ENCODE results near the gene PARD3B. TPM values are rescaled to one million over a fixed set of nuclear protein-coding genes. Genes with fewer than 3 reads are reported as not detected.

The PARD3B gene
- total RNA-seq, 1 donor from 2014 or later, result 29.7 TPM

DNA sequence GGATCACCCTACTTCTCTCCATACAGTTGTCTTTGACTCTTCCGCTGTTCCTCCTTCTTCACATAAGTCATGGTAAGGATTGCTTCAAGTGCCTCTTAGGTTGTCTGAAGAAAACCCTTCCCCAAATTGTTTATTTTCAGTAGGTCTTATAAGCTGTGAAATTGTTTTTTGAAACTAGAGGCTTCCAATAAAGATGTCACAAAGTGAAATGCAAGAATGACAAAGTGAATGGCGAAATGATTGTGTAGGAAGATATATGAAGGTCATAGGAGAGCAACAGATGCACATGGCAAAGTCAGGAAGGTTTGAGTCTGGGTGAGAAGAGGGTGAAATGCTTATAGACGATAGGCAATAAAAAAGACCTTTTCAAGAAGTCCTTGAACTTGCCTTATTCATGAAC, 548.8 kb downstream of the PARD3B start:
- Mint-ChIP-seq H3K4me3 (ENCODE audit: low read depth) (no peak overlapping the region), H3K4me1 (ENCODE audit: low read depth) (peaks cover 5% of the 10 kb centered on the region), H3K27me3 (no peaks in the 10 kb centered on the region), H3K27ac (no peak overlapping the region), H3K9me3 (ENCODE audit: low read depth) (no peaks in the 10 kb centered on the region), H3K36me3 (ENCODE audit: insufficient read depth) (peaks cover 1% of the 10 kb centered on the region)
- no peak for TF ChIP-seq CTCF (IDR thresholded peaks at IDR 0.05; ENCODE audit: unreplicated experiment)
- DNase-seq (ENCODE audit: low spot score, unreplicated experiment), result no peak

- no peak overlapping the region for H3K4me3 Mint-ChIP-seq (ENCODE audit: low read depth)
- peaks cover 13% of the 10 kb centered on the region for H3K4me1 Mint-ChIP-seq (ENCODE audit: low read depth)
- no peak overlapping the region for H3K27ac Mint-ChIP-seq
- no peak for DNase-seq (ENCODE audit: low spot score, unreplicated experiment)
- no peak for TF ChIP-seq CTCF (IDR thresholded peaks at IDR 0.05; ENCODE audit: unreplicated experiment)
- H3K27me3 Mint-ChIP-seq, result no peaks in the 10 kb centered on the region
- peaks cover 8% of the 10 kb centered on the region for H3K9me3 Mint-ChIP-seq (ENCODE audit: low read depth)
- peaks cover 8% of the 10 kb centered on the region for H3K36me3 Mint-ChIP-seq (ENCODE audit: insufficient read depth)
These were observed 558.4 kb downstream of the PARD3B start for GRCh38 chr2:205103699-205104098.

- H3K27ac Mint-ChIP-seq, result no peak overlapping the region
- H3K27me3 Mint-ChIP-seq, result no peaks in the 10 kb centered on the region
- H3K9me3 Mint-ChIP-seq (ENCODE audit: low read depth), result peaks cover 8% of the 10 kb centered on the region
- H3K36me3 Mint-ChIP-seq (ENCODE audit: insufficient read depth), result peaks cover 8% of the 10 kb centered on the region
- no peak for DNase-seq (ENCODE audit: low spot score, unreplicated experiment)
- no peak overlapping the region for H3K4me3 Mint-ChIP-seq (ENCODE audit: low read depth)
- peaks cover 13% of the 10 kb centered on the region for H3K4me1 Mint-ChIP-seq (ENCODE audit: low read depth)
- TF ChIP-seq CTCF (IDR thresholded peaks at IDR 0.05; ENCODE audit: unreplicated experiment), result no peak
These were observed 562.5 kb downstream of the PARD3B start for GRCh38 chr2:205107810-205108209.

GRCh38 chr2:205115511-205115910, 570.2 kb downstream of the PARD3B start:
- peaks cover 12% of the 10 kb centered on the region for H3K36me3 Mint-ChIP-seq (ENCODE audit: insufficient read depth)
- TF ChIP-seq CTCF (IDR thresholded peaks at IDR 0.05; ENCODE audit: unreplicated experiment), result no peak
- peaks cover 3% of the 10 kb centered on the region for H3K4me1 Mint-ChIP-seq (ENCODE audit: low read depth)
- no peaks in the 10 kb centered on the region for H3K27me3 Mint-ChIP-seq
- no peak overlapping the region for H3K4me3 Mint-ChIP-seq (ENCODE audit: low read depth)
- no peaks in the 10 kb centered on the region for H3K9me3 Mint-ChIP-seq (ENCODE audit: low read depth)
- no peak overlapping the region for H3K27ac Mint-ChIP-seq
- DNase-seq (ENCODE audit: low spot score, unreplicated experiment), result no peak

DNA sequence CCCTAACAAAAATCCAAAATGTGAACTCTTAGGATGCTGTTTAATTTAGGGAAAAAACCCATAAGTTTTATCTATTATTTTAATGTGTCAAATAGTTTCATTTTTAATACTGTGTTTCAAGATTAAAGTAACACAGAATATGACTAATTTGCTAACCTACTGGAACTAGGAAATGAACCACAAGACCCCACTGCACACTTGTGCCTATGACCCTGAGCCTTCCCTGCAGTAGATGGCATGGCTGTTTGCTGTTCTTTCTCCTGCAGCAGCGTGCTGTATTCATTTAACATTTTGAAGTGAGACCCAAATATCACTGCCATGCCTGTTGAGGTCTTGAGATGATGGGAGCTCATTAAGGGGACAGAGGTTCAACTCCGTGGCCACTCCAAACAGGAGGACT, 571.9 kb downstream of the PARD3B start:
- no peaks in the 10 kb centered on the region for H3K9me3 Mint-ChIP-seq (ENCODE audit: low read depth)
- no peak overlapping the region for H3K27ac Mint-ChIP-seq
- DNase-seq (ENCODE audit: low spot score, unreplicated experiment), result no peak
- H3K4me3 Mint-ChIP-seq (ENCODE audit: low read depth), result no peak overlapping the region
- peaks cover 3% of the 10 kb centered on the region for H3K4me1 Mint-ChIP-seq (ENCODE audit: low read depth)
- no peak for TF ChIP-seq CTCF (IDR thresholded peaks at IDR 0.05; ENCODE audit: unreplicated experiment)
- peaks cover 13% of the 10 kb centered on the region for H3K36me3 Mint-ChIP-seq (ENCODE audit: insufficient read depth)
- H3K27me3 Mint-ChIP-seq, result no peaks in the 10 kb centered on the region

Measured in progenitor cell of endocrine pancreas (in vitro differentiated cells).